Panc1 (cell line): ENCODE results near the gene BCL2L1. TPM values are rescaled to one million over a fixed set of nuclear protein-coding genes. Genes with fewer than 3 reads are reported as not detected.

Experiments
- ATAC-seq: fragments of 200-7000 bp; cut with Tn5 transposase; 2 replicates; pipeline ENCODE4 v1.9.1; 2020; ENCODE audit warnings: mild to moderate bottlenecking, moderate library complexity
- BruUV-seq: library from RNA; stranded (reverse); fragments of 400-500 nt; replicated peaks from 2 replicates; lab custom pipeline; 2021; lab: Mats Ljungman, UMichigan
- CTCF ChIA-PET: fragments of 300-600 bp; sonication (Branson Sonifier 250); formaldehyde crosslinking; loops from one replicate; lab custom pipeline; 2022; ENCODE audit warnings: antibody characterized with exemption; lab: Charles Lee
- POLR2A ChIA-PET: fragments of 300-600 bp; sonication (Branson Sonifier 250); formaldehyde crosslinking; loops from one replicate; lab custom pipeline; 2022; ENCODE audit warnings: antibody characterized with exemption; lab: Charles Lee
- DNase-seq: peaks from one replicate; pipeline ENCODE4 v3.0.0-alpha.2; 2010; ENCODE audit warnings: low read depth, low spot score
- H3K27ac ChIP-seq: 2 replicates; pipeline ENCODE4 v1.5.1; 2011; ENCODE audit warnings: mild to moderate bottlenecking, low read length, inconsistent platforms
- H3K27me3 ChIP-seq: fragments of 200-500 bp; sonication (Bioruptor generic); 2 replicates; pipeline ENCODE4 v1.6.0; 2014; ENCODE audit warnings: low read length, inconsistent platforms; ENCODE audit not compliant: control insufficient read depth, insufficient read depth
- H3K36me3 ChIP-seq: fragments of 200-500 bp; sonication (Bioruptor generic); 2 replicates; pipeline ENCODE4 v1.5.1; 2014; ENCODE audit warnings: inconsistent platforms, mild to moderate bottlenecking, low read length, moderate library complexity; ENCODE audit not compliant: control insufficient read depth, insufficient read depth
- H3K4me1 ChIP-seq: 2 replicates; pipeline ENCODE4 v1.5.1; 2011; ENCODE audit warnings: inconsistent platforms, mild to moderate bottlenecking, low read length, moderate library complexity; ENCODE audit not compliant: control insufficient read depth, insufficient read depth
- H3K4me3 ChIP-seq, 2 experiments: 2 replicates each; pipeline ENCODE4 v1.5.1; 2011 to 2012; ENCODE audit warnings: low read depth in 2 of 2, low read length in 2 of 2, mild to moderate bottlenecking in 2 of 2, inconsistent platforms in 1 of 2, moderate library complexity in 1 of 2
- H3K9me3 ChIP-seq: fragments of 200-500 bp; sonication (Bioruptor generic); 2 replicates; pipeline ENCODE4 v1.5.1; 2014; ENCODE audit warnings: low read depth, mild to moderate bottlenecking, inconsistent platforms, low read length, moderate library complexity; ENCODE audit not compliant: control insufficient read depth, insufficient read depth
- CTCF ChIP-seq: fragments of 450-650 bp; IDR thresholded peaks from 2 replicates; pipeline ENCODE4 v1.5.1; 2017; ENCODE audit warnings: mild to moderate bottlenecking
- POLR2AphosphoS5 ChIP-seq: IDR thresholded peaks from 2 replicates; pipeline ENCODE4 v1.6.1; 2012; ENCODE audit warnings: mild to moderate bottlenecking, low read depth, low read length, moderate library complexity
- REST ChIP-seq, 2 experiments: IDR thresholded peaks; 2 replicates each; pipeline ENCODE4 v1.6.1; 2011 to 2012; ENCODE audit warnings: low read depth in 2 of 2, control low read depth in 1 of 2, low read length in 1 of 2, mild to moderate bottlenecking in 1 of 2, moderate library complexity in 1 of 2; ENCODE audit not compliant: insufficient read depth in 1 of 2
- SIN3A ChIP-seq: IDR thresholded peaks from 2 replicates; pipeline ENCODE4 v1.6.1; 2012; ENCODE audit warnings: low read depth, mild to moderate bottlenecking, low read length, moderate library complexity, borderline replicate concordance; ENCODE audit not compliant: insufficient read depth
- TCF7L2 ChIP-seq: IDR thresholded peaks from 2 replicates; pipeline ENCODE4 v1.6.1; 2011; ENCODE audit warnings: mild to moderate bottlenecking, low read depth, low read length, inconsistent platforms
- in situ Hi-C: cut with HindIII; loops from 2 replicates; pipeline ENCODE4 v1.10.0; 2016; ENCODE audit warnings: low sequenced_read_pairs, low pct_unique_long_range_greater_than_20kb
- intact Hi-C: fragments of 100-400 bp; cut with micrococcal nuclease; formaldehyde crosslinking; loops from one replicate; pipeline ENCODE4 v1.10.0; 2022; ENCODE audit not compliant: unreplicated experiment
- total RNA-seq: library from RNA; stranded (reverse); gene quantifications from one replicate; pipeline ENCODE4 v1.2.1, GENCODE V29; 2021; ENCODE audit not compliant: unreplicated experiment

The BCL2L1 gene
- total RNA-seq, 1 experiment from 2014 or later: 150 TPM

GRCh38 chr20:31769681-31770080, 47.0 kb upstream of the BCL2L1 start:
- H3K4me1 ChIP-seq: no peaks in the 10 kb centered on the region
- TF ChIP-seq TCF7L2 (no peak), SIN3A (no peak), REST (IDR thresholded peaks at IDR 0.05; ENCODE audit: insufficient read depth in 1 of 2, low read depth in 2 of 2, low read length in 1 of 2) (no peak), CTCF (no peak), POLR2AphosphoS5 (no peak)
- no peak overlapping the region for H3K27ac ChIP-seq
- DNase-seq (no peak), ATAC-seq (no peak)
- peaks cover 64% of the 10 kb centered on the region for H3K36me3 ChIP-seq
- H3K9me3 ChIP-seq: no peaks in the 10 kb centered on the region
- ChIA-PET CTCF (no interaction called here), POLR2A (no interaction called here)
- no peak overlapping the region for H3K4me3 ChIP-seq
- H3K27me3 ChIP-seq: no peaks in the 10 kb centered on the region
- no TSS peak for BruUV-seq
- in situ Hi-C loops (no loop called here), intact Hi-C loops (no loop called here)

GRCh38 chr20:31767805-31768204, 45.1 kb upstream of the BCL2L1 start:
- POLR2A ChIA-PET: interaction anchor here (0.6 kb wide), 1 partner anchor 12 kb away, joined by 5 read pairs; no protein-coding TSS in a partner anchor
- Histone ChIP-seq H3K27me3 (no peaks in the 10 kb centered on the region), H3K4me1 (no peaks in the 10 kb centered on the region), H3K9me3 (no peaks in the 10 kb centered on the region), H3K27ac (no peak overlapping the region), H3K36me3 (peaks cover 56% of the 10 kb centered on the region), H3K4me3 (no peak overlapping the region)
- DNase-seq (no peak), ATAC-seq (no peak)
- no peak for TF ChIP-seq TCF7L2
- in situ Hi-C loops: no loop called here
- intact Hi-C loops: no loop called here
- BruUV-seq: no TSS peak
- CTCF ChIA-PET: no interaction called here

GRCh38 chr20:31764641-31765305, 42.1 kb upstream of the BCL2L1 start:
- CTCF ChIA-PET: no interaction called here
- Histone ChIP-seq H3K36me3 (peaks cover 43% of the 10 kb centered on the region), H3K27ac (no peak overlapping the region), H3K4me3 (no peak overlapping the region), H3K9me3 (no peaks in the 10 kb centered on the region), H3K4me1 (no peaks in the 10 kb centered on the region), H3K27me3 (no peaks in the 10 kb centered on the region)
- ATAC-seq (no peak), DNase-seq (no peak)
- POLR2A ChIA-PET: no interaction called here
- intact Hi-C loops: no loop called here
- in situ Hi-C loops: no loop called here
- no TSS peak for BruUV-seq
- TF ChIP-seq REST (IDR thresholded peaks at IDR 0.05; ENCODE audit: insufficient read depth in 1 of 2, low read depth in 2 of 2, low read length in 1 of 2) (no peak), POLR2AphosphoS5 (no peak), TCF7L2 (no peak)
